GM18517 (cell line): ENCODE measurements around the gene LSAMP.
A peak's percentile ranks its signal among the peaks of the same experiment; 100 is the strongest.

Source experiments
- ATAC-seq: cut with Tn5 transposase; IDR thresholded peaks from one replicate; pipeline ENCODE4 v1.9.1; 2021; ENCODE audit warnings: mild to moderate bottlenecking, moderate library complexity; ENCODE audit not compliant: unreplicated experiment

The LSAMP gene

GRCh38 chr3:116179091-116179490 is 266.2 kb downstream of the LSAMP start:
- ATAC-seq, result no peak

- no peak for ATAC-seq
Observed at GRCh38 chr3:116176974-116177555, 268.2 kb downstream of the LSAMP start.

GRCh38 chr3:116166121-116166520 is 279.2 kb downstream of the LSAMP start:
- ATAC-seq, result no peak

GRCh38 chr3:116165641-116166040 is 279.6 kb downstream of the LSAMP start:
- no peak for ATAC-seq

- no peak for ATAC-seq
Observed at GRCh38 chr3:116165135-116165534, 280.2 kb downstream of the LSAMP start.

- ATAC-seq, result no peak
Observed at GRCh38 chr3:116164039-116164438, 281.2 kb downstream of the LSAMP start.

- no peak for ATAC-seq
Observed at GRCh38 chr3:116161575-116162525, 283.4 kb downstream of the LSAMP start.

- ATAC-seq, result no peak
Observed at GRCh38 chr3:116160594-116160993, 284.7 kb downstream of the LSAMP start.

GRCh38 chr3:116155841-116156240 is 289.4 kb downstream of the LSAMP start:
- no peak for ATAC-seq

GRCh38 chr3:116154389-116154788 is 290.9 kb downstream of the LSAMP start:
- no peak for ATAC-seq

- ATAC-seq, result no peak
Observed at GRCh38 chr3:116153174-116153573, 292.1 kb downstream of the LSAMP start.

GRCh38 chr3:116150655-116151167 is 294.6 kb downstream of the LSAMP start:
- ATAC-seq, result no peak

- ATAC-seq, result no peak
Observed at GRCh38 chr3:116148881-116149851, 296.1 kb downstream of the LSAMP start.

- no peak for ATAC-seq
Observed at GRCh38 chr3:116145613-116146012, 299.7 kb downstream of the LSAMP start.

GRCh38 chr3:116141724-116142123 is 303.6 kb downstream of the LSAMP start:
- no peak for ATAC-seq

- peak; percentile 59 for ATAC-seq
Observed at GRCh38 chr3:116140100-116140689, 305.1 kb downstream of the LSAMP start.

GRCh38 chr3:116139641-116140040 is 305.6 kb downstream of the LSAMP start:
- ATAC-seq, result peak; percentile 20

- no peak for ATAC-seq
Observed at GRCh38 chr3:116135457-116136085, 309.7 kb downstream of the LSAMP start.

GRCh38 chr3:116129187-116129946 is 315.9 kb downstream of the LSAMP start:
- no peak for ATAC-seq
